Nephron progenitor cell (in vitro differentiated cells): Measurements from ENCODE around the gene COL9A3.

ENCODE experiments used
- DNase-seq: peaks from one replicate; pipeline ENCODE4 v3.0.0; 2021
- H3K27ac Mint-ChIP-seq: 2 replicates; pipeline ENCODE4 v1.8.0; 2021; ENCODE audit warnings: mild to moderate bottlenecking, moderate library complexity, mixed read lengths
- H3K27me3 Mint-ChIP-seq: 2 replicates; pipeline ENCODE4 v1.8.0; 2021; ENCODE audit warnings: mild to moderate bottlenecking, low read depth, mixed read lengths; ENCODE audit not compliant: poor library complexity
- H3K36me3 Mint-ChIP-seq: 2 replicates; pipeline ENCODE4 v1.8.0; 2021; ENCODE audit warnings: low read depth, mixed read lengths
- H3K4me1 Mint-ChIP-seq: 2 replicates; pipeline ENCODE4 v1.8.0; 2021; ENCODE audit warnings: mixed read lengths
- H3K4me3 Mint-ChIP-seq: 2 replicates; pipeline ENCODE4 v1.8.0; 2021; ENCODE audit warnings: mild to moderate bottlenecking, moderate library complexity, mixed read lengths
- H3K9me3 Mint-ChIP-seq: 2 replicates; pipeline ENCODE4 v1.8.0; 2021; ENCODE audit warnings: mild to moderate bottlenecking, moderate library complexity, mixed read lengths
- TF ChIP-seq, protein P1 (sequence below): fragments of 200-600 bp; sonication (generic); IDR thresholded peaks from 2 replicates; pipeline ENCODE4 v1.5.0; 2021; ENCODE audit warnings: antibody characterized with exemption

Gene COL9A3

DNA sequence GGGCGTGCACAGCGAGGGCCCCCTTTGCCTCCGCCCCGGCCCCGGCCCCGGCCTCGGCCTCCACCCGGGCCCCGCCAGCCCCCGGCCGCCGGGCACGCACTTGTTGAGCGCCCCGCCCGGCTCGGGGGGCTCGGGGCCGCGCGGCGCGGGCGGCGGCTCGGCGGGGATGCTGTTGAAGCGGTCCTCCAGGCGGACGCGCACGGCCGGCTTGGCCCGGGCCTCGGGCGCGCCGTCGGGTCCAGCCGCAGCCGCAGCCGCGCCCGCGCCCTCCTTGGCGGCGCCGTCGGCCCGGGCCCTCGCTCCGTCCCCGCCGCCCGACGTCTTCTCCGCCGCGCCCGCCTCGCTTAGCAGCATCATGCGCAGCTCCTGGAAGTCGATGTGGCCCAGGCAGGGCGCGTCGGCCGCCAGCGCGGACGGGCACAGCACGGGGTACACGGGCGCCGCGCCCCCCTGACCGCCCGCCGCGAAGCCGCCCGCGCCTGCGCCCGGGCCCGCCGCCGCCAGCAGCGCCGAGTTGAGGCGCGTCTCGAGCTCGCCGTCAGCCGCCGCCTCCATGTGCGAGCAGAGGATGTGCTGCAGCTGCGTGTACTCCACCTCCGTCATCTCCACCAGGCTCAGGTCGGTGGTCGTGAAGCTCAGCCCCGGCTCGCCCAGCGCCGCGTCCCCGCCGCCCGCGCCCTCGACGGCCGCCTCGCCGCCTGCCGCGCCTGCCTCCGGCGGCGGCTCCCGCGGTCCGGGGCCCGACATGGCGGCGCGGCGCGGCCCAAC, 44.3 kb downstream of the COL9A3 start:
- Mint-ChIP-seq H3K4me3 (no peak overlapping the region), H3K27me3 (peaks cover 35% of the 10 kb centered on the region), H3K27ac (no peak overlapping the region), H3K36me3 (peaks cover 14% of the 10 kb centered on the region), H3K9me3 (peaks cover 34% of the 10 kb centered on the region), H3K4me1 (peaks cover 33% of the 10 kb centered on the region)
- TF ChIP-seq, protein P1, sequence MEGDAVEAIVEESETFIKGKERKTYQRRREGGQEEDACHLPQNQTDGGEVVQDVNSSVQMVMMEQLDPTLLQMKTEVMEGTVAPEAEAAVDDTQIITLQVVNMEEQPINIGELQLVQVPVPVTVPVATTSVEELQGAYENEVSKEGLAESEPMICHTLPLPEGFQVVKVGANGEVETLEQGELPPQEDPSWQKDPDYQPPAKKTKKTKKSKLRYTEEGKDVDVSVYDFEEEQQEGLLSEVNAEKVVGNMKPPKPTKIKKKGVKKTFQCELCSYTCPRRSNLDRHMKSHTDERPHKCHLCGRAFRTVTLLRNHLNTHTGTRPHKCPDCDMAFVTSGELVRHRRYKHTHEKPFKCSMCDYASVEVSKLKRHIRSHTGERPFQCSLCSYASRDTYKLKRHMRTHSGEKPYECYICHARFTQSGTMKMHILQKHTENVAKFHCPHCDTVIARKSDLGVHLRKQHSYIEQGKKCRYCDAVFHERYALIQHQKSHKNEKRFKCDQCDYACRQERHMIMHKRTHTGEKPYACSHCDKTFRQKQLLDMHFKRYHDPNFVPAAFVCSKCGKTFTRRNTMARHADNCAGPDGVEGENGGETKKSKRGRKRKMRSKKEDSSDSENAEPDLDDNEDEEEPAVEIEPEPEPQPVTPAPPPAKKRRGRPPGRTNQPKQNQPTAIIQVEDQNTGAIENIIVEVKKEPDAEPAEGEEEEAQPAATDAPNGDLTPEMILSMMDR: no peak
- no peak for DNase-seq

GRCh38 chr20:62861726-62862336, 45.0 kb downstream of the COL9A3 start, which contains the start of gene TCFL5:
Gene TCFL5 (minus strand): TSS chr20:62861822. CDS start chr20:62861670, 152 bp downstream.
- peak within 1 kb of the TSS; percentile 80 for H3K4me3 Mint-ChIP-seq
- H3K27ac Mint-ChIP-seq: no peak within 1 kb of the TSS
- H3K4me1 Mint-ChIP-seq: peaks cover 33% of the 10 kb centered on the region
- DNase-seq: peak; percentile 96
- H3K36me3 Mint-ChIP-seq: peaks cover 13% of the 10 kb centered on the region
- TF ChIP-seq, protein P1: no peak
- peaks cover 40% of the 10 kb centered on the region for H3K27me3 Mint-ChIP-seq
- H3K9me3 Mint-ChIP-seq: peaks cover 34% of the 10 kb centered on the region

DNA sequence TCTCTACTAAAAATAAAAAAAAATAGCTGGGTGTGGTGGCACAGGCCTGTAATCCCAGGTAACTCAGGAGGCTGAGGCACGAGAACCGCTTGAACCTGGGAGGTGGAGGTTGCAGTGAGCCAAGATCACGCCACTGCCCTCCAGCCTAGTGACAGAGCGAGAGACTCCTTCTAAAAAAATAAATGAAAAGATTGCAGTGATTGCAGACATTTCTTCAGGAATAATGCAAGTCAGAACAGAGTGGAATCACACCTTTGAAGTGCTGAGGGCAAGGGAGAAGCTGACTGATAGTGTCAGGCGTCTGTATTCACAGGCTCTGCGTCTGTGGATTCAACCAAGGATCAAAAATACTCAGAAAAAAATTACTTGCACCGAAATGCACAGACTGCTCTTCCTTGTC, 47.4 kb downstream of the COL9A3 start:
- Mint-ChIP-seq H3K36me3 (peaks cover 5% of the 10 kb centered on the region), H3K4me3 (no peak overlapping the region), H3K27me3 (peaks cover 45% of the 10 kb centered on the region), H3K9me3 (peaks cover 34% of the 10 kb centered on the region), H3K27ac (no peak overlapping the region), H3K4me1 (peaks cover 24% of the 10 kb centered on the region)
- DNase-seq: no peak
- TF ChIP-seq, protein P1: no peak

DNA sequence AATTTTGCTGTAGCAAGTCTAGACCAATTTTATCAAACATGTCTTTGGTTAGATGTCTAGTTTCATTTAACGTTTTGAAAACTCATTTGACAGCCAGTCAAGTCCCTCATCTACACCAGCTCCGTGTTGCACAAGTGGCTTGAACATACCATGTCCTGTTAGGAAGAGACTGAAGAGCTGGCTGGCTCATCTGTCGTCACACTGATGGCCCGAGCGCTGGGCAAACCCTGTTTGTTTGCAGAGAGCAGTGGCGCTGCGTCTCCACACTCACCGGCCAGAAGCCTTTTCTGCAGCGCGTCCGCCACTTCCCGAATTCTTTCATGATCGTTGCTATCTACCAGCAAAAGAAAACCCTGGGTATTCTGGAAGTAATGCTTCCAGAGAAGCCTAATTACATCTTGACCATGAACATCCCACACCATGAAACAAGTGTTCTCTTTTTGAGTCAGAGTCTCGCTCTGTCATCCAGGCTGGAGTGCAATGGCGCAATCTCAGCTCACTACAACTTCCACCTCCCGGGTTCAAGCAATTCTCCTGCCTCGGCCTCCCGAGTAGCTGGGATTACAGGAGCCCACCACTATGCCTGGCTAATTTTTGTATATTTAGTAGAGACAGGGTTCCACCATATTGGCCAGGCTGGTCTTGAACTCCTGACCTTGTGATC, 55.5 kb downstream of the COL9A3 start:
- H3K27ac Mint-ChIP-seq: no peak overlapping the region
- TF ChIP-seq, protein P1: no peak
- no peak overlapping the region for H3K4me3 Mint-ChIP-seq
- H3K9me3 Mint-ChIP-seq: peaks cover 8% of the 10 kb centered on the region
- H3K27me3 Mint-ChIP-seq: peaks cover 12% of the 10 kb centered on the region
- H3K36me3 Mint-ChIP-seq: no peaks in the 10 kb centered on the region
- peaks cover 36% of the 10 kb centered on the region for H3K4me1 Mint-ChIP-seq
- DNase-seq: no peak

DNA sequence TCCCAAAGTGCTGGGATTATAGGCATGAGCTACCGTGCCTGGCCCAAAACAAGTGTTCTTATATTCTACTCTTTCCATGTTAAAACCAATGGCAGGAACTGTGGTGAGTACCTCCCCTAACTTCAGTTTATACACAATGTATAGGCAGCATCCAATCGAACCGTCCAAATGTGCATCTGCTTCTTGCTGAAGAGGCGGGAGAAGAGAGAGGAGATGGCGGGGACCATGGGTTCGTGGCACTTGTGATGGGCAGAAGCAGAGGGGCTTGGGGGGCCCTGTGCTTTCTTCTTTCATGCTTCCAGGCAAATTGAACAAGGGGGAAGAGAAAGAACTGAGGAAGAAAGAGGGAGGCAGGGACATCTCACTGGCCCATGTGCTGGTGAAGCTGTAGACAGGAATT, 56.0 kb downstream of the COL9A3 start:
- no peak for DNase-seq
- H3K36me3 Mint-ChIP-seq: no peaks in the 10 kb centered on the region
- peaks cover 8% of the 10 kb centered on the region for H3K9me3 Mint-ChIP-seq
- H3K4me3 Mint-ChIP-seq: no peak overlapping the region
- H3K4me1 Mint-ChIP-seq: peaks cover 42% of the 10 kb centered on the region
- peaks cover 6% of the 10 kb centered on the region for H3K27me3 Mint-ChIP-seq
- H3K27ac Mint-ChIP-seq: peak overlapping the region; percentile 92
- TF ChIP-seq, protein P1: no peak
